HG03097 (cell line): ENCODE results near the gene OR10A5.
"Not testable (repeated sequence)": the region's sequence is repeated elsewhere in the genome, so short reads cannot be mapped to it uniquely, and the experiment has no call there.

Experiments used
- ATAC-seq: cut with Tn5 transposase; IDR thresholded peaks from one replicate; pipeline ENCODE4 v1.9.1; 2021; ENCODE audit not compliant: unreplicated experiment, low FRiP score

The OR10A5 gene, protein sequence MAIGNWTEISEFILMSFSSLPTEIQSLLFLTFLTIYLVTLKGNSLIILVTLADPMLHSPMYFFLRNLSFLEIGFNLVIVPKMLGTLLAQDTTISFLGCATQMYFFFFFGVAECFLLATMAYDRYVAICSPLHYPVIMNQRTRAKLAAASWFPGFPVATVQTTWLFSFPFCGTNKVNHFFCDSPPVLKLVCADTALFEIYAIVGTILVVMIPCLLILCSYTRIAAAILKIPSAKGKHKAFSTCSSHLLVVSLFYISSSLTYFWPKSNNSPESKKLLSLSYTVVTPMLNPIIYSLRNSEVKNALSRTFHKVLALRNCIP

GRCh38 chr11:6845383-6845782 lies at the start of gene OR10A5:
Gene OR10A5 (plus strand): TSS chr11:6845683. CDS start chr11:6845683, 0 bp downstream.
- no peak for ATAC-seq

- no peak for ATAC-seq
Measured at GRCh38 chr11:6799402-6799801, 46.1 kb upstream of the OR10A5 start, which contains the start of gene OR6A2. Gene OR6A2 (minus strand): TSS chr11:6799689. CDS start chr11:6795708, 3,981 bp downstream.

GRCh38 chr11:6801075-6801474 lies 44.4 kb upstream of the OR10A5 start:
- ATAC-seq = not testable (repeated sequence)

- no peak for ATAC-seq
Measured at GRCh38 chr11:6812390-6813005, 33.0 kb upstream of the OR10A5 start.

GRCh38 chr11:6813656-6814055 lies 31.8 kb upstream of the OR10A5 start:
- no peak for ATAC-seq

DNA sequence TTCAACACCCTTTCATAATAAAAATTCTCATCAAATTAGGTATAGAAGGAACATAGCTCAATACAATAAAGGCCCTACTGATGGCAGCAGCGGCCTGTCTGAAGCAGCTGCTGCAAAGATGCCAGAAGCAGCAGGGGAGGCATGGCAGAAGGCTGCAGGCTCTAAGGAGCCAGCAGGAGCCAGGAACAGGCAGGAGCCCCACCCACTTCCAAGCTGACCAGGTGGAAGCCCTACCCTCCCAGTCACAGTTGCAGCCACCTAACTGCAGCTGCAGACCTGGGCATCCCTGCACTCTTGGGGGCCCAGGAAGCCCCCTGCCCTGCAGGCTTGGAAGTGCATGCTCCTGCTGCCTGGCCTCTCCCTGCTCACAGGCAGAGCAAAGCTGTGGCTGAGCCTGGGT lies 27.8 kb upstream of the OR10A5 start:
- no peak for ATAC-seq

GRCh38 chr11:6818967-6819366 lies 26.5 kb upstream of the OR10A5 start:
- no peak for ATAC-seq

DNA sequence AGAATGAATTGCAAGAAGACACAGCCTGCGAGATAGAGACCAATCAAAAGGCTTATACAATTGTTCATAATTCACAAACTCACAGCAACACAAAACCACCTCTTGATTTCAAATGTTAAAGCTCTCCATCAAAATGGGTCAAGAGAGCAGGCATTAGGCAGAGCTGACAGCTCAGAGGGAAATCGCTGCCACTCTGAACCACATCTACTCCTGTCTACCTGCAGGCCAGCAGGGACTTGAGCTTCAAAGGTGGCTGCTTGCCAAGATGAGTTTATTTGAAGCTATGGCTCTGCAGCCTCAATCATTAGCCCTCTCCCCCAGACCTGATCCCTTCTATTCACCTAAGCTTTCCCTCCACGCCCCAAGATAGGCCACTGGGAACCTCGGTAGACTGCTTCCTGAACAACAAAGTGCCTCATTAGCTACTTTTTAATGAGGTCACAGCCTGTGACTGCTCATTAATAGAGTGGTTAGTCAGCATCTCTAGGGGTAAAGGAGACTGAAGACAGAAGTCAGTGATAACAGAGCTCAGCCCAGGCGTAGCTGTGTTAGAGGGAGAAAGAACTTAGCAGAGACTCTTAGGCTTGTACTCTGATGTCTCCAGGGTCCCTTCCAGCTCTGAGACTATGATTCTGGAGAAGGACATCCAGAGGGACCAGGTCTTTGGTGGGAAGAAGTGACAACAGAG lies 21.2 kb upstream of the OR10A5 start:
- no peak for ATAC-seq

DNA sequence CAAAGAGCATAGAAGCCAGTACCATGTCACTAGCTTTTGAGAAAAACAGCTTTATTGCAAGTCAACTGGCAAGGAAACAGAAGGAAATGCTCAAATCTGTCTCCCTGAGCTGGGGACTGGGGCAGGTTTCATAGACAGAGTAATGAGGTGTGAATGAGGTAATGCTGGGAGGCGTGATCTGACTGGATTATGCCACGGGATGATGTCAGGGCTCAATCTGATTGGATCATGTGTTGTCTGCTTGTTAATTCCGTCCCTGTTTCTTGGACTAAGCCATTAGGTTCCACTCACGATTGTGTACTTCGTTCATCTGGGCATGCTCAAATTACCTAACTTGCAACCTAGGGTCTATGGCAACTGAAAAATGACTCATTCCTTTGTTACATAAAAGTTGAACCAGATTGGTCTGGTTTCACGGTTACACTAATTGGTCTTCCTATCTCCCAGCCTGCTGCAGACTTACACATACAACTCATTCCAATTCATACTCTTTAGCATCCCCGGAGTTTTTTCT lies 20.2 kb upstream of the OR10A5 start:
- no peak for ATAC-seq

GRCh38 chr11:6828103-6828502 lies 17.4 kb upstream of the OR10A5 start:
- ATAC-seq = no peak

- ATAC-seq = no peak
Measured at GRCh38 chr11:6833356-6833755, 12.1 kb upstream of the OR10A5 start.

GRCh38 chr11:6834021-6834420 lies 11.5 kb upstream of the OR10A5 start:
- ATAC-seq = no peak

GRCh38 chr11:6841694-6842093 lies 3.8 kb upstream of the OR10A5 start:
- ATAC-seq = no peak

- no peak for ATAC-seq
Measured at GRCh38 chr11:6843670-6844069, 1.8 kb upstream of the OR10A5 start.

DNA sequence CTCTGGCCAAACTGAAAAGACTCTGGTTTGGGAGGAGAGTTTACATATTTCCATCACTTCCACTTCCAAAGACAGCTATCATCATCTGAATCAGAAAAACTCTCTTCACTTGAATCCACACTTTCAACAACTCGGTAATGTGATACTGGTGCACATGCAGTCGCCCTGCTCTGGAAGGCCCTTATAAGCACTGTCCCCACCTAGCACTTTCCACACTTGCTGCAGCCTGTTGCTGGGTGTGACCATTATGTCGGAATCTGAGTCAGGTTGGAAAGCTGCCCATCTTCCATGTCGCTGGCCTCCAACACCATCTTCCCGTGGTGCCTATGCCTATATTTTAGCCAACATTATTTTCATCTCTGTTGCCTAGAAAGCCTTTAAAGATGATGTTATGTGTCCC lies 1.1 kb upstream of the OR10A5 start:
- no peak for ATAC-seq

GRCh38 chr11:6850526-6850925 lies 5.0 kb downstream of the OR10A5 start:
- no peak for ATAC-seq

DNA sequence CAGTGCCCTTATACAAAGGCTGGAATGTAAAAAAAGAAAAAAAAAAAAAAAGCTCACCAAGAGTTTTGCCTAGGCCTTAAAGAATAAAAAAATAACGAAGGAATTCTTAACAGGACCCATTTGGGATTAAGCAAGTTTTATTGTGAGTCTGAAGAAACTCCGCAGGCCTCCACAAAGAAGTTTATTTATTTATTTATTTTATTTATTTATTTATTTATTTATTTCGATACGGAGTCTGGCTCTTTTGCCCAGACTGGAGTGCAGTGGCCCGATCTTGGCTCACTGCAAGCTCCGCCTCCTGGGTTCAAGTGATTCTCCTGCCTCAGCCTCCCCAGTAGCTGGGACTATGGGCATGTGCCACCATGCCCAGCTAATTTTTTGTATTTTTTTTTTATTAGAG lies 9.3 kb downstream of the OR10A5 start:
- ATAC-seq = not testable (repeated sequence)

- ATAC-seq = no peak
Measured at GRCh38 chr11:6855971-6856541, 10.6 kb downstream of the OR10A5 start.

GRCh38 chr11:6856871-6857270 lies 11.4 kb downstream of the OR10A5 start:
- no peak for ATAC-seq

DNA sequence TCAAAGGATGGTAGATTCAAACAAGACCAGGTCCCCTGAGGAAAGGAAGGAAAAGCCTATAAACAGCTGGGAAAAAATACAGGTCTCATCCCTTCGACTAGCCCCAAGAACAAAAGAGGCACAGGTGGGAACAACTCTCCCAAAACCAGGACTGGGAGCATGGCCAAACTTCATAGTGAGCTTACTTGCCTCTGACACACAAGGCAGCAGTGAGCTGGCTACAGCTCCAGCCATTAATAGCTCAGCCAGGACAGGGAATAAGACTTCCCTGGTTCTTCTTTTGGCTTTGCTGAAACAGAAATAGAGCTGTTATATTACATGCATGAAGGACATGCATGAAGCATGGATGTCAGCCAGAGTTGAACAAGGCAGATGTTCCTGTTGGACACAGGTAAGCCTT lies 17.5 kb downstream of the OR10A5 start, which contains the start of gene OR10A2:
Gene OR10A2, plus strand, starts transcription at position 97 of the 400 bp plus-strand sequence. CDS start 6,698 bp downstream, outside the sequence.
- no peak for ATAC-seq

GRCh38 chr11:6864438-6864837 lies 19.0 kb downstream of the OR10A5 start:
- ATAC-seq = no peak
